Tibial nerve (tissue), 4 donors: ENCODE data around the gene USP24.

ENCODE experiments used
- EP300 ChIP-seq, 2 donors: sonication (generic); formaldehyde crosslinking; IDR thresholded peaks; one replicate each; pipeline ENCODE4 v1.6.1; 2017; ENCODE audit warnings: antibody characterized with exemption in 2 of 2, mild to moderate bottlenecking in 1 of 2
- POLR2A ChIP-seq, 2 donors: fragments of 450-650 bp; IDR thresholded peaks; one replicate each; pipeline ENCODE4 v1.6.1; 2017; ENCODE audit warnings: antibody characterized with exemption in 2 of 2, mild to moderate bottlenecking in 2 of 2, moderate library complexity in 2 of 2
- TF ChIP-seq, protein P1 (sequence below), 5 experiments: fragments of 200-600 bp in 3 of 5; fragments of 450-650 bp in 2 of 5; sonication (generic) in 3 of 5; IDR thresholded peaks; one replicate each; pipeline ENCODE4 v1.5.1; 2016 to 2019; ENCODE audit warnings: antibody characterized with exemption in 5 of 5, mild to moderate bottlenecking in 3 of 5, moderate library complexity in 2 of 5

DNA sequence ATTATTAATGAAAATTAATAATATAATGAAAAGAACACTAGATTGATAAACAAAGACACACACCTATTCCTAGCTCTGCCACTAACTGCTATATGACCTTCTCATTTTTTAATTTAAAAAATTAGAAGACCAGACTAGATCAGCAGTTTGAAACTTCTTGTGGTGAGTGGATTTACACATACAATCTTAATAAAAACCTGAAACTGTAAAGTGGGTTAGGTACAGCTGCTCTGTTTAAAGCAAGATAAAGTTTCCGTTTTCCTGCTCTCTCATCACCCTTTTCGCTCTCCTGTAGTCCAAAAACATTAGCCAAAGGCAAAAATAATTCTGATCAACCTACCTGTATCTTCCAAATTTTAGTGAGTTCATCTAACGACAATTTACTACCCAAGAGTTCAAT is 58.6 kb downstream of the USP24 start:
- TF ChIP-seq, protein P1, sequence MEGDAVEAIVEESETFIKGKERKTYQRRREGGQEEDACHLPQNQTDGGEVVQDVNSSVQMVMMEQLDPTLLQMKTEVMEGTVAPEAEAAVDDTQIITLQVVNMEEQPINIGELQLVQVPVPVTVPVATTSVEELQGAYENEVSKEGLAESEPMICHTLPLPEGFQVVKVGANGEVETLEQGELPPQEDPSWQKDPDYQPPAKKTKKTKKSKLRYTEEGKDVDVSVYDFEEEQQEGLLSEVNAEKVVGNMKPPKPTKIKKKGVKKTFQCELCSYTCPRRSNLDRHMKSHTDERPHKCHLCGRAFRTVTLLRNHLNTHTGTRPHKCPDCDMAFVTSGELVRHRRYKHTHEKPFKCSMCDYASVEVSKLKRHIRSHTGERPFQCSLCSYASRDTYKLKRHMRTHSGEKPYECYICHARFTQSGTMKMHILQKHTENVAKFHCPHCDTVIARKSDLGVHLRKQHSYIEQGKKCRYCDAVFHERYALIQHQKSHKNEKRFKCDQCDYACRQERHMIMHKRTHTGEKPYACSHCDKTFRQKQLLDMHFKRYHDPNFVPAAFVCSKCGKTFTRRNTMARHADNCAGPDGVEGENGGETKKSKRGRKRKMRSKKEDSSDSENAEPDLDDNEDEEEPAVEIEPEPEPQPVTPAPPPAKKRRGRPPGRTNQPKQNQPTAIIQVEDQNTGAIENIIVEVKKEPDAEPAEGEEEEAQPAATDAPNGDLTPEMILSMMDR (IDR thresholded peaks at IDR 0.05): no peak
- no peak for TF ChIP-seq EP300 (IDR thresholded peaks at IDR 0.05)
- TF ChIP-seq POLR2A (IDR thresholded peaks at IDR 0.05): no peak
